Subcutaneous adipose tissue (tissue), 4 donors: Measurements from ENCODE around the gene L3MBTL1. TPM values are rescaled to one million over a fixed set of nuclear protein-coding genes. Genes with fewer than 3 reads are reported as not detected.

Experiments used
- CTCF ChIP-seq: fragments of 450-650 bp; IDR thresholded peaks from one replicate; pipeline ENCODE4 v1.5.1; 2016; ENCODE audit warnings: low read depth, mild to moderate bottlenecking, control low read depth, antibody characterized with exemption, moderate library complexity
- total RNA-seq, 4 donors: library from RNA; depleted of rRNA; stranded (reverse); fragments of >200 nt; gene quantifications; one replicate each; pipeline ENCODE4 v1.1.0, GENCODE V29; 2016

The L3MBTL1 gene
- total RNA-seq, 4 donors from 2014 or later: 5.7 to 11.7 (median 9.3) TPM

GRCh38 chr20:43543138-43543537 lies 35.6 kb downstream of the L3MBTL1 start:
- TF ChIP-seq CTCF: no peak

GRCh38 chr20:43544501-43544900 lies 37.0 kb downstream of the L3MBTL1 start:
- no peak for TF ChIP-seq CTCF

GRCh38 chr20:43545837-43546578 lies 38.5 kb downstream of the L3MBTL1 start:
- no peak for TF ChIP-seq CTCF

GRCh38 chr20:43548273-43548880 lies 40.9 kb downstream of the L3MBTL1 start:
- no peak for TF ChIP-seq CTCF

- no peak for TF ChIP-seq CTCF
Measured at GRCh38 chr20:43549416-43550065, 42.0 kb downstream of the L3MBTL1 start.

GRCh38 chr20:43550456-43550855 lies 43.0 kb downstream of the L3MBTL1 start:
- TF ChIP-seq CTCF: no peak

- no peak for TF ChIP-seq CTCF
Measured at GRCh38 chr20:43554369-43554768, 46.9 kb downstream of the L3MBTL1 start.
